HCEC 1CT (cell line): ENCODE measurements around the gene OR4K5.
"Not testable (repeated sequence)": the region's sequence is repeated elsewhere in the genome, so short reads cannot be mapped to it uniquely, and the experiment has no call there.

Experiments used
- DNase-seq: peaks from one replicate; pipeline ENCODE4 v3.0.0-alpha.2; 2017

OR4K5 gene, protein sequence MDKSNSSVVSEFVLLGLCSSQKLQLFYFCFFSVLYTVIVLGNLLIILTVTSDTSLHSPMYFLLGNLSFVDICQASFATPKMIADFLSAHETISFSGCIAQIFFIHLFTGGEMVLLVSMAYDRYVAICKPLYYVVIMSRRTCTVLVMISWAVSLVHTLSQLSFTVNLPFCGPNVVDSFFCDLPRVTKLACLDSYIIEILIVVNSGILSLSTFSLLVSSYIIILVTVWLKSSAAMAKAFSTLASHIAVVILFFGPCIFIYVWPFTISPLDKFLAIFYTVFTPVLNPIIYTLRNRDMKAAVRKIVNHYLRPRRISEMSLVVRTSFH

DNA sequence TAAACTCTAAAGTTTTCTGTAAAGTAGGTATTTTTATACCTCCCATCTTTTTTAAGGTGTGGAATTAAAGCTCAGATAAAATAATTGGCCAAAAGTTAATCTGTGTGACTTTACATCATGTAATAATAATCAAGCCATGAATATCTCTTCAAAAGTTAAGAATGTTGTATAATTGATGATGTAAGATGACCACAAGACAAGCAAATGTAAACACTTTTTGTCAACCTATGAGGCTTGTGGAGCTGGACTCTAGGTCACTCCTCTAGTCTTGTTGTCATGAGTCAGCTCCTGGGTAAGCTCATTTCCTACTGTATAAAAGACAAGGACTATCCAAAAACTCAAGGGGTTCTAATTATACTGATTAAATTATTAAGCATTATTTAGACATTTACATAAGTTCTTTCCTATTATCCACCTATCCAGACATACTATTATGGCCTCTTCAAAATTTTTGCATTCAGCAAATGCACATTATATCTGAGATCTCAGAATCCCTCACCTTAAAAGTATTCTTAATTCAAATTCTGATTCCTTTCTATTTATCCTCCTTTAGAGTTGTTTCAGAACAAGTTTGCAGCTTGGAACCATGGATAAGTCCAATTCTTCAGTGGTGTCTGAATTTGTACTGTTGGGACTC lies at the start of gene OR4K5:
TSS of gene OR4K5 (plus strand) at position 587 of the 637 bp plus-strand sequence. CDS start at position 587, 0 bp downstream.
- DNase-seq, result no peak

DNA sequence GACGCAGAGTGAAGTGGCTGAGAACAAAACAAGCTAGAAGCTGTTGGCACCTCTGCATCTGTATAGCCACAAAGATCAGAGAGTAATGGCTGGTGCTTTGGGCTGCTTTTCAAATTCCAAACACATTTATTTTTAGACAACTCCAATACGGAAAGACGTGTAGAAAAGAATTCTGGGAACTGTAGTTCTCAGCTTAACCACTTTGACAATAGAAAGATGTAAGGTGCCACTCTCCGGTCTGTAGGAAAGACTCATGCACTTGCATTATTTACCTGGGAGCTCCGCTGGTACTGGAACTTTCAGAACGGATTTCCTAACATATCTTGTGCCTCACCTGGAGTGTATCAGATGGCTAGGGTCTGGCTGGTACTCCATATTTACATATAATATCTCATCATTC lies 47.2 kb upstream of the OR4K5 start:
- no peak for DNase-seq

DNA sequence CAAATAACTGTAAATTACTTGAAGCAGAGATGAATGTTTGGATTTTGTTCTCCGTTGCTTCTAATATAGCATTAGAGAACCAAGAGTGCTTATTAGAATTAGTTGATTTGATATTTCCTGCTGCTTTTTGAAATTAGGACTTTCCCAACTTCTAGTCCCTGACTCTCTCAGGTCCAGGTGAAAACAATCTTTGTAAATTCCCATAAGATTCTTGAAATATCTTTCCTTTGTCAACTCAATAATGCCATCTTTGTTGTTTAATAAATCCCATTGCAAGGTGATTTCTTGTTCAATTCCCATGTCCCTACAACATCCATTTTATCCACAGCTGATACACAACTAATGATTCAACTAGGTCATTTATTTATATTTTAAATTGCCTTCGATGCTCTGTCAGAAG lies 45.6 kb upstream of the OR4K5 start, which contains the start of gene OR4K2:
TSS of gene OR4K2 (plus strand) at position 301 of the 400 bp plus-strand sequence. CDS start 1,126 bp downstream, outside the sequence.
- DNase-seq, result no peak

DNA sequence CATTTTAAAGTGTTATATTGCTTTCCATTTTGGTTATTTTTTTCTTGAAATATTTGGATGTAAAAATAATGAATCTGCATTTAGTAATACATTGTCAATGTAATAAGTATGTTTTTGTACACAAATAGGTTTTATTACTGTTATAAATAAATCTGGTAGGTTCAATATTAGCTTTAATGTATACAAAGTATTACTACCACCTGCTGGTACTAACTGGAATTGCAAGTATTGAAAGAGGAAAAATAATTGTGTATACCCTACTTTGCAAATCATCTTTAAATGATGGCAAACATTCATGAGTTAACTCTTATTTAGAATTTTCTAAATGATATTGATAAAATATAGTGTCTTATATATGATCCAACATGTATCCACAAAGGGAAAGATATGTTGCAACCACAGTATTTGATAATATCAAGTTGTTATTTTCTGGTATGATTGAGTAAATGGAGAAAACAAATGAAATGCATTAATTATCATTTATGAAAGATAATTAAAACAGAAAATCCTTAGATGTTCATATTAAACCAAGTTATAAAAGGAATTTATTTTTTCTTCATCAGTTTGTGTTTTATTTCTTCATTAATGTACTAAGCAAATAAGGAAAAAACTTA lies 42.3 kb upstream of the OR4K5 start:
- peak; percentile 5 for DNase-seq

DNA sequence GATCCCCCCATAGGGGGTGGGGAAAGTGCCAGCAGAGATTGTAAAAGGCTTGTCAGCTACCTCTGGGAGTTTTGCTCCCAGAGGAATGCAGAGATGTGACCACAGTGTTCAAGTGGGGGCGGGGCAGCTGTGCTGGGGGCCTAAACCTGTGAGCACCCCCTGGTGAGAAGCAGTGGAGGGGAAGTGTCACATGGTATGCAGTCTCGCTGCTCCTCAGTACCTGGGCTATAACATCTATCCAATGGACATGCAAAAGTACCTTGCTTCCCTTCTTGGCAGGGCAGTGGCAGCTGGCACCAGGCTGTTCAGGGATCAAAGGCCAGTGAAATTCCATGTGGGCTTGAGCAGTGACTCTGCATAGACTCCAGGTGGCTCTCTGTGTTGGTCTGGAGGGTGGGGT lies 25.1 kb upstream of the OR4K5 start:
- DNase-seq, result no peak

DNA sequence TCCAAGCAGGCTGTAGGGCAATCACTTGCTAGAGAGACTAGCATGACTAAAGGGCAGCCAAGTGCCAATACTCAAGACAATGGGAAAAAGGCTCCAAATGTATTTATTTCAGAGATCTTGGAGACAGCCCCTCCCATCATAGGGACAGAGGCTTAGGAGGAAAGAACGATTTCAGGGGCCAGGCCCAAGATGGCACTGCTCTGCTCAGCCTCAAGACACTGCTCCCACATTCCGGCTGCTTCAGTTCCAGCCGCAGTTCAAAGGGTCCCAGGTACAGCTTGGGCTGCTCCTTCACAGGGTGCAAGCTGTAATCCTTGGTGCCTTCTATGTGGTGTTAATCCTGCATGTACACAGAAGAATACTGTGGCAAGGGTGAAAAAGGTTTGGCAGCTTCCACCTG lies 19.4 kb upstream of the OR4K5 start:
- DNase-seq, result no peak

DNA sequence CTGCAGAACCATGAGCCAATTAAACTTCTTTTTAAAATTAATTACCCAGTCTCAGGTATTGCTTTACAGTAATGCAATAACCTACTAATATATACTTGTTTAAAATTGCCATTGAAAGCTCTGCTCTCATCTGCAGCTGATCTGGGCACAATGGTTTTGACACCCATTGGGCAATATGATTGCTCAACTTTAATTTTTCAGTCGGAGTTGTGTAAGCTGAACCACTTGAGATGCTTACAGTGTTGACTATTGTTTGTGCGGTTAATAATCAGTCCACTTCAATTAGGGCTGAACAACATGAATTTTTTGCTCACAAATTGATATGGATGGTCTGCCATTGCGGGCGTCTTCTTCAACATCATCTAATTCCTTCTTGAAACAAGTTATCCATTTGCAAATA lies 18.0 kb upstream of the OR4K5 start:
- no peak for DNase-seq

DNA sequence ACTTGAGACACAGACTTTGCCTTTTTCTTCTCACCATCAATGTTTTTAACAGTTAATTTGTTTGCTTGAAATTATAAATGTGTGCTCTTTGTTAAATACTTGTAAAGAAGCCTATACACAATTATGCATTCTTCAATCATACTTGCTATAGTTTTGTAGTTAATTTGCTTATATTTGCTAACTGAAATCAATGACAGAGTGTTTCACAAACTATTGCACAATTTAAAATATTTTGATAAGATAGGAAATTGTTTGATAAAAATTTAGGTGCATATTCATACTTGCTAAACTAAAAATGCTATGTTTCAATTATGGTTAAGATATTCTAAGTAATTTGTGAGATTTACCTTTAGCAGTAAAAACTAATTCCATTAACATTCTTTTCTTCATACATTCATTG lies 13.7 kb upstream of the OR4K5 start:
- no peak for DNase-seq

DNA sequence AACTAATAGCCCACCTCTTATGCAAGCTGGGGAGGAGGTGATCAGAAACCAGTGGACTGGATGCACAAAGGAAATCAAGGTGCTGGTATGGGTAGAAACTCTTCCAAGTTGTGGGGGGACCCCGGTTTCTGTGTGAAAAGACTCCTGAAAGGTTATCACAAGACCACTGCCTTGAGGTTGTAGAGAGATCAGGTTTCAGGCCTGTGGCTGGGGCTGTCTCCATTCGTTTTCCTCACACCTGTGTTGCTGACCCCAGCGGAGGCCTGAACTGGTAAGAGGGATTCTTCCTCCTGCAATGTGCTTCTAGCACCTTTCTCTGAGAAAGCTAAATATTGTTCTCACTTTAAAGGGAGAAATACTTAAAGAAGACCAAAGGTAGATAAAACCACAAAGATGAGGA lies 9.3 kb upstream of the OR4K5 start:
- DNase-seq, result no peak

DNA sequence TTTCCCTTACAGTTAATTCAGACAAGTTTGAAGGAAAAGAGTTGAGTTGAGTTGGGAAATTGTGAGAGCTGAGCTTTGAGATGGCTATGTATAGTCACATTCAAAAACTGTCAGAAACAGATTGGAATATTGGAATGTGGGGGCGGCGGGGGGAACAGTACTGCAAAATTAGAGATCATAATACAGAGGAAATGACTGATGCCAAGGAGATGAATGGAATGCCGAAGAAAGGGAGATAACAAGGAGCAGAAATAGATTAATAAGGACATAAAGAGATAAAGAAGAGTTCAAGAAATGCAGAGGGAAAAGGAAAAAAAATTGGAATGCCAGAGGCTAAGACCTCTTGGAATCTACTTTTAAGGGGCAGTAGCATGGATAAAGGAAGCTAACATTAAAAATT lies 3.2 kb upstream of the OR4K5 start:
- no peak for DNase-seq

DNA sequence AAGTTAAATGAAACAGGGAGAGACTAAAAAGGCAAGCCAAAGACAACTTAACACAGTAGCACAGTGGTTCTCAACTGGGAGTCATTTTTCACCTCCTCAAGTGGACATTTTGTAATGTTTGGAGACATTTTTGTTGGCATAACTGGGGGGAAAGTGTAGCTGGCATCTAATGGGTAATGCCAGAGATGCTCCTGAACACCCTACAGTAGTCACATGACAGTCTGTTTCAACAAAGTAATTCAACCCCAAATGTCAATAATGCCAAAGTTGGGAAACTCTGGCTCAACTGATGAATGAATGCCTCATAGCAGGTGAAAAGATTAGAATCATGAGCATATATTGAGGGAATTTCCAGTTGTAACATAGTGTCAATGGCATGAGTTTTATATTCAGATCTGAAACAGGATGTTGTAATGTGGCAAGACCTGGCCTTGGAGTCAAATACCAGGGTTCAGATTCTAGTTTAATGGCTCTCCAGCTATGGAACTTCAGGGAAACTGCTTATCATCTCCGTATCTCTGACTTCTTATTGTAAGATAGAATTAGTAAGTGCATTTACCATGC lies 2.4 kb upstream of the OR4K5 start:
- DNase-seq, result no peak

DNA sequence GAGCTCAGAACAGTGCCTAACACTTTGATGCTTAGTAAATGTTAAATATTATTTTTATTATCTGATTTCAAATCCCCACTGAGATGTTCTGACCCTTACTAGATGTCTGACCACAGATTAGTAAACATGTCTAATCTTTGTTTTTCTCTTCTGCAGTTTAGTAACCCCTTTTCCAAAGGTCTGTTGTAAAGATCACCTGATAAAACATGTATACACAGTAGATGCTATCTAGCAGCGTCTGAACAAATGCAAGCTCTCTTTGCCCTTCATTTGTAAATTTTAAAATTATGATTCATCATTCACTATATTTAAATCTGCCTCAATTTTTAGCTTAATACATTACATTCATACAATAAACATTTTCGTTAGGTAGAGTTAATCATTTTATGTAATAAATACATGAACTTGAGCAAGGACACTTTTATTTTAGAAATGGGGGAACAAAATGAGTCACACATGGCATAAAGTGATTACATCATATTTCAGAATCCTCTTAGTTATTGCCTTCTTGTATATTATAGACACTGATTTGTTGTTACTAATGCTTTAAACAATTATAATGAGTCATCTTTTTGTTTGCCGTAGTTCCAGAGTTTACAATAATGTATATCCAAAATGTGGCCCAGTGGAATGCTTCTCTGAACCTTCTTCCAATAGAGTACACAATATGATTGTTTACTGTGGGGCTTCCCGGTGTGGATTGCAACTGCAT lies 1.7 kb upstream of the OR4K5 start:
- no peak for DNase-seq

DNA sequence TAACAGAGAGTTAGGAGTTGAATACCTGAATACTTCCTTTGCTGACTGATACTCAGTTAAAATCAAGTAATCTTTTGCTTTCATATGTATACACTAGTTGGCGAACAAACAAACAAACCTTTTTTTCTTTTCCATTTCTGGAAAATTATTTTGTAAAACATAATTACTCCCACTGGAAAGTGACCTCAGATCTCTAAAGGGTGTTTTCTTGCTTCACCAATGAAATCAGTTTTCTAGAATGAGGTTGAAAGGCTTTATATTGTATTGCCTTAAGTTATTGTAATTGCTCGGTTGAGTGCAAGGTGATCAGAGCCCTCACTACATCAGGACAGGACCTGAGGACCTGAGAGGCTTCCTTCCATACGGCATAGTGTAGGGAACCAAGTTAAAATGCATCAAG lies 10.2 kb downstream of the OR4K5 start, which contains the start of gene OR4K1:
TSS of gene OR4K1 (plus strand) at position 301 of the 400 bp plus-strand sequence. CDS start 4,750 bp downstream, outside the sequence.
- no peak for DNase-seq

DNA sequence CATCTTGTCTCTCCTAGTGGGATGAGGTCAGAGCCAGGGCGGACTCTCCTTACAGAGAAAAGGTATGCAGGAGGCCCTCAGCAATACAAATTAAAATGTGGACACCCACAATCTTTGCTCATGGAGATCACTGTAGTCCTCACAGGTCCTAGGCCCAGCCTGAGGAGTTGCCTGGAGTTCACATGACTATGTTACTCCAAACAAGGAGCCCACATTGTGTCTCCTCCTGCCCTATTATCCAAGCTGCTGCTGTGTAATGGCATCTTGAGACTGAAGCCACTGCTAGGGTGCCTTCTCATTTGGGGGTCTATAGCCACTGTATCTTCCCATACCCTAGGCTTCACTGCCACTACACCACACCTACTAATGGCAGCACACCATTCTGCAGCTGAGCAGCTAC lies 21.3 kb downstream of the OR4K5 start:
- DNase-seq, result no peak

DNA sequence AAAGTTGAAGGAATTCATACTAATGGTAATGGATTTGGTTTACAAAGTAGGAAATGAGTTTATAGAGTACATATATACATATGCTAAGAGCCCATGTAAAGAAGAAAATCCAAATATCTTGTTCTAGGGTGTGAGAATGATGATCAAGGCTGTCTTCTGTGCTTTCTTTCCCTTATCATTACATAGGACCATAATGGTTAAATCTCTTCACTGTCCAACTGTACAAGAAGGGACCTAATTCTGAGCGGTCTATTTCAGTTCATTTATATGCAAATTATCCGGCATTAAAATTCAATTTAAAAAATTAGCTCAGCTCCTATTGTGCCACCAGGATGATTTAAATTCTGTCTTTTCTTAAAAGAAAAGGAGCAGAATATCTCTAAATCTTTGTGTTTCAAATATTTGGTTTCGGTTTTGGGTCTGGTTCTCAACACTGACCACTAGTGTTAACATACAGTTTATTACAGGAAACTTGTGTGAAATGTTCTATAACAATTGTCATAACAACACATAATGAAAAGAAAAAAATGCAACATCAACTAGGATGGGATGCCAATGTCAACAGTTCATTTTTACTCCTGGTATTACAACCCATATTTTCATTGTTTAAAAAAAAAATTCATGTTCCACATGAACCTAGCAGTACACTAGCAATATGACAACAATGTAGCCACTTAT lies 27.1 kb downstream of the OR4K5 start:
- DNase-seq, result no peak

DNA sequence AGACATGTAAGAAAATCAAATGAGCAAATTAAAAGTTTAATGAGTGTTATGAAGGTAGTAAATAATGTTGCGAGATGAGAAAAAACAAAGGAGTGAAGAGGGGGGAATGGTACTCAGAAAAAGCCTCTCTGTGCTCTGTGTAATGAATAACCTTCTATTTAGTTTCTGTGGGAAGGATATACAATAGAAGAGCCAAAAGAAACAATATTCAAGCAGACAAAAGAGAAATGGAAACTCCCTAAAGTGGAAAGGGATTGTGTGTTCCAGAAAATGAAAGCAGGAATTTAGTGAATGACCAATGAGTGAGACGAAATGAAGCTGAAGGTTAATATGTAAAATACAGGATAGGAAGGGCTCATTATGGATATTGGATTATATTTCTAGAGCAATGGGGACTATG lies 28.8 kb downstream of the OR4K5 start:
- DNase-seq, result no peak

DNA sequence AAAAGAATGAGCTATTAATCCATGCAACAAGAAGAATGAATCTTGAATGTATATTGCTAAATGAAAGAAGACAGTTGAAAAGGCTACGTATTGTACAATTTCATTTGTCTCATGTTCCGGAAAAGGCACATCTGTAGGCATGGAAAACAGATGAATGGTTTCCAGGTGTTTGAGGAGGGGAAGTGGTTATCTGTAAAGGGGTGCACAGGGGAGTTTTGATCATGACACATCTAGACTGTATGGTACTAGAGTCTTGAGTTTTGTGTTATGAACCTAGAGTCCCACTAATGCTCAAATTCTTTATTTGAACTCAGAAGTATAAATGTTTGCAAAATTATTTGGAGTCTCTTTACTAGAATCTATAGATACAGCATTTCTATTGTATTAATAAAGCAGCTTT lies 49.3 kb downstream of the OR4K5 start:
- DNase-seq, result not testable (repeated sequence)
